ENCODE results near the gene PRKCD. TPM values are rescaled to one million over a fixed set of nuclear protein-coding genes. Genes with fewer than 3 reads are reported as not detected.

Gene PRKCD
- total and polyA plus RNA-seq, 4 donors, result 16.1 to 33.4 (median 27.2) TPM

GRCh38 chr3:53226142-53226840 is 65.3 kb downstream of the PRKCD start:
- intact Hi-C loops (cut with DNase I), result no loop called here
- ATAC-seq (ENCODE audit: low FRiP score), result no peak
- Histone ChIP-seq H3K9me3 (ENCODE audit: control insufficient read depth, low read length) (no peaks in the 10 kb centered on the region), H3K4me1 (ENCODE audit: control insufficient read depth in 1 of 2, insufficient read depth in 2 of 2, low read length in 2 of 2) (no peaks in the 10 kb centered on the region), H3K27me3 (ENCODE audit: control insufficient read depth in 1 of 2, insufficient read depth in 2 of 2, low read length in 1 of 2) (no peaks in the 10 kb centered on the region), H3K36me3 (ENCODE audit: control insufficient read depth in 1 of 2, insufficient read depth in 2 of 2, low read length in 1 of 2) (peaks cover 4 to 34% of the 10 kb centered on the region in 2 donors), H3K4me3 (ENCODE audit: low read length in 2 of 2) (no peak overlapping the region), H3K27ac (ENCODE audit: low read depth in 1 of 2, low read length in 2 of 2) (no peak overlapping the region)
- WGBS, 2 donors, result 89% methylated on average over 12 of the region's 12 CpGs
- DNase-seq, result no peak

GRCh38 chr3:53226841-53227407 is 65.9 kb downstream of the PRKCD start:
- Histone ChIP-seq H3K27me3 (ENCODE audit: control insufficient read depth in 1 of 2, insufficient read depth in 2 of 2, low read length in 1 of 2) (no peaks in the 10 kb centered on the region), H3K36me3 (ENCODE audit: control insufficient read depth in 1 of 2, insufficient read depth in 2 of 2, low read length in 1 of 2) (peaks cover 4 to 35% of the 10 kb centered on the region in 2 donors), H3K27ac (ENCODE audit: low read depth in 1 of 2, low read length in 2 of 2) (no peak overlapping the region), H3K4me1 (ENCODE audit: control insufficient read depth in 1 of 2, insufficient read depth in 2 of 2, low read length in 2 of 2) (no peaks in the 10 kb centered on the region), H3K4me3 (ENCODE audit: low read length in 2 of 2) (no peak overlapping the region), H3K9me3 (ENCODE audit: control insufficient read depth, low read length) (no peaks in the 10 kb centered on the region)
- no peak for ATAC-seq (ENCODE audit: low FRiP score)
- intact Hi-C loops (cut with DNase I), result no loop called here
- WGBS, 2 donors, result 92 to 94% methylated on average over 17 of the region's 17 CpGs
- no peak for DNase-seq

- Histone ChIP-seq H3K4me3 (ENCODE audit: low read length in 2 of 2) (no peak overlapping the region), H3K27me3 (ENCODE audit: control insufficient read depth in 1 of 2, insufficient read depth in 2 of 2, low read length in 1 of 2) (no peaks in the 10 kb centered on the region), H3K9me3 (ENCODE audit: control insufficient read depth, low read length) (no peaks in the 10 kb centered on the region), H3K4me1 (ENCODE audit: control insufficient read depth in 1 of 2, insufficient read depth in 2 of 2, low read length in 2 of 2) (no peaks in the 10 kb centered on the region), H3K36me3 (ENCODE audit: control insufficient read depth in 1 of 2, insufficient read depth in 2 of 2, low read length in 1 of 2) (peaks cover 4 to 38% of the 10 kb centered on the region in 2 donors), H3K27ac (ENCODE audit: low read depth in 1 of 2, low read length in 2 of 2) (no peak overlapping the region)
- ATAC-seq (ENCODE audit: low FRiP score) (no peak), DNase-seq (no peak)
- intact Hi-C loops (cut with DNase I), result no loop called here
- 85 to 88% methylated on average over 24 of the region's 24 CpGs for WGBS, 2 donors
Observed at GRCh38 chr3:53227993-53228885, 67.2 kb downstream of the PRKCD start.

GRCh38 chr3:53229171-53229570 is 68.2 kb downstream of the PRKCD start:
- ATAC-seq (ENCODE audit: low FRiP score) (no peak), DNase-seq (no peak)
- H3K4me3 ChIP-seq (ENCODE audit: low read length in 2 of 2), result no peak overlapping the region
- intact Hi-C loops (cut with DNase I), result no loop called here
- 97 to 99% methylated on average over 14 of the region's 14 CpGs for WGBS, 2 donors
- H3K36me3 ChIP-seq (ENCODE audit: control insufficient read depth in 1 of 2, insufficient read depth in 2 of 2, low read length in 1 of 2), result peaks cover 4 to 33% of the 10 kb centered on the region in 2 donors
- H3K27ac ChIP-seq (ENCODE audit: low read depth in 1 of 2, low read length in 2 of 2), result no peak overlapping the region
- H3K4me1 ChIP-seq (ENCODE audit: control insufficient read depth in 1 of 2, insufficient read depth in 2 of 2, low read length in 2 of 2), result no peaks in the 10 kb centered on the region
- no peaks in the 10 kb centered on the region for H3K27me3 ChIP-seq (ENCODE audit: control insufficient read depth in 1 of 2, insufficient read depth in 2 of 2, low read length in 1 of 2)
- H3K9me3 ChIP-seq (ENCODE audit: control insufficient read depth, low read length), result no peaks in the 10 kb centered on the region

GRCh38 chr3:53229606-53230005 is 68.6 kb downstream of the PRKCD start:
- H3K27ac ChIP-seq (ENCODE audit: low read depth in 1 of 2, low read length in 2 of 2), result no peak overlapping the region
- no peak overlapping the region for H3K4me3 ChIP-seq (ENCODE audit: low read length in 2 of 2)
- ATAC-seq (ENCODE audit: low FRiP score) (no peak), DNase-seq (no peak)
- H3K9me3 ChIP-seq (ENCODE audit: control insufficient read depth, low read length), result no peaks in the 10 kb centered on the region
- H3K27me3 ChIP-seq (ENCODE audit: control insufficient read depth in 1 of 2, insufficient read depth in 2 of 2, low read length in 1 of 2), result no peaks in the 10 kb centered on the region
- peaks cover 4 to 30% of the 10 kb centered on the region in 2 donors for H3K36me3 ChIP-seq (ENCODE audit: control insufficient read depth in 1 of 2, insufficient read depth in 2 of 2, low read length in 1 of 2)
- WGBS, 2 donors, result 91 to 94% methylated on average over 2 of the region's 2 CpGs
- H3K4me1 ChIP-seq (ENCODE audit: control insufficient read depth in 1 of 2, insufficient read depth in 2 of 2, low read length in 2 of 2), result no peaks in the 10 kb centered on the region
- intact Hi-C loops (cut with DNase I), result no loop called here

- ATAC-seq (ENCODE audit: low FRiP score) (no peak), DNase-seq (peak in 1 of 2 donors; percentile 64)
- H3K4me3 ChIP-seq (ENCODE audit: low read length in 2 of 2), result no peak overlapping the region
- no peaks in the 10 kb centered on the region for H3K27me3 ChIP-seq (ENCODE audit: control insufficient read depth in 1 of 2, insufficient read depth in 2 of 2, low read length in 1 of 2)
- 85 to 86% methylated on average over 16 of the region's 16 CpGs for WGBS, 2 donors
- H3K36me3 ChIP-seq (ENCODE audit: control insufficient read depth in 1 of 2, insufficient read depth in 2 of 2, low read length in 1 of 2), result peaks cover 4 to 31% of the 10 kb centered on the region in 2 donors
- H3K27ac ChIP-seq (ENCODE audit: low read depth in 1 of 2, low read length in 2 of 2), result no peak overlapping the region
- H3K4me1 ChIP-seq (ENCODE audit: control insufficient read depth in 1 of 2, insufficient read depth in 2 of 2, low read length in 2 of 2), result no peaks in the 10 kb centered on the region
- intact Hi-C loops (cut with DNase I), result no loop called here
- no peaks in the 10 kb centered on the region for H3K9me3 ChIP-seq (ENCODE audit: control insufficient read depth, low read length)
Observed at GRCh38 chr3:53230041-53230621, 69.1 kb downstream of the PRKCD start.

GRCh38 chr3:53230789-53231188 is 69.8 kb downstream of the PRKCD start:
- peaks cover 4 to 29% of the 10 kb centered on the region in 2 donors for H3K36me3 ChIP-seq (ENCODE audit: control insufficient read depth in 1 of 2, insufficient read depth in 2 of 2, low read length in 1 of 2)
- no peak overlapping the region for H3K27ac ChIP-seq (ENCODE audit: low read depth in 1 of 2, low read length in 2 of 2)
- DNase-seq, result peak in 1 of 2 donors; percentile 23
- intact Hi-C loops (cut with DNase I), result no loop called here
- no peak for ATAC-seq (ENCODE audit: low FRiP score)
- no peak overlapping the region for H3K4me3 ChIP-seq (ENCODE audit: low read length in 2 of 2)
- WGBS, 2 donors, result 89 to 92% methylated on average over 5 of the region's 5 CpGs
- H3K4me1 ChIP-seq (ENCODE audit: control insufficient read depth in 1 of 2, insufficient read depth in 2 of 2, low read length in 2 of 2), result no peaks in the 10 kb centered on the region
- no peaks in the 10 kb centered on the region for H3K9me3 ChIP-seq (ENCODE audit: control insufficient read depth, low read length)
- no peaks in the 10 kb centered on the region for H3K27me3 ChIP-seq (ENCODE audit: control insufficient read depth in 1 of 2, insufficient read depth in 2 of 2, low read length in 1 of 2)

GRCh38 chr3:53231532-53232511 is 70.8 kb downstream of the PRKCD start:
- ATAC-seq (ENCODE audit: low FRiP score), result no peak
- intact Hi-C loops (cut with DNase I), result no loop called here
- Histone ChIP-seq H3K4me3 (ENCODE audit: low read length in 2 of 2) (no peak overlapping the region), H3K9me3 (ENCODE audit: control insufficient read depth, low read length) (no peaks in the 10 kb centered on the region), H3K27me3 (ENCODE audit: control insufficient read depth in 1 of 2, insufficient read depth in 2 of 2, low read length in 1 of 2) (no peaks in the 10 kb centered on the region), H3K27ac (ENCODE audit: low read depth in 1 of 2, low read length in 2 of 2) (no peak overlapping the region), H3K36me3 (ENCODE audit: control insufficient read depth in 1 of 2, insufficient read depth in 2 of 2, low read length in 1 of 2) (peaks cover 4 to 23% of the 10 kb centered on the region in 2 donors), H3K4me1 (ENCODE audit: control insufficient read depth in 1 of 2, insufficient read depth in 2 of 2, low read length in 2 of 2) (no peaks in the 10 kb centered on the region)
- peak; percentile 24 to 32 for DNase-seq
- WGBS, 2 donors, result 85% methylated on average over 13 of the region's 13 CpGs
